Tibial nerve (tissue), 4 donors: ENCODE results near the gene ZBTB5. TPM values are rescaled to one million over a fixed set of nuclear protein-coding genes. Genes with fewer than 3 reads are reported as not detected.
"Not testable (repeated sequence)": the region's sequence is repeated elsewhere in the genome, so short reads cannot be mapped to it uniquely, and the experiment has no call there.

Experiments used
- DNase-seq, 2 donors: peaks; one replicate each; pipeline ENCODE4 v3.0.0-alpha.2; 2019; ENCODE audit warnings: low spot score in 2 of 2
- H3K27ac ChIP-seq, 4 donors: fragments of 200-600 bp; sonication (generic) in 3 of 4; one replicate each; pipeline ENCODE4 v1.5.1; 2017 to 2019; ENCODE audit warnings: mild to moderate bottlenecking in 1 of 4
- H3K27me3 ChIP-seq, 2 donors: fragments of 200-600 bp; sonication (generic) in 1 of 2; one replicate each; pipeline versions ENCODE4 v1.5.1 to v1.6.0; 2017 to 2019
- H3K36me3 ChIP-seq, 3 donors: fragments of 200-600 bp; sonication (generic); one replicate each; pipeline ENCODE4 v1.5.1; 2018 to 2019
- H3K4me1 ChIP-seq, 4 donors: fragments of 200-600 bp; sonication (generic) in 3 of 4; one replicate each; pipeline ENCODE4 v1.5.1; 2017 to 2019
- H3K4me3 ChIP-seq, 4 donors: fragments of 200-600 bp; sonication (generic) in 3 of 4; one replicate each; pipeline ENCODE4 v1.5.1; 2017 to 2019; ENCODE audit warnings: mild to moderate bottlenecking in 1 of 4, moderate library complexity in 1 of 4
- H3K9me3 ChIP-seq, 4 donors: fragments of 200-600 bp; sonication (generic) in 3 of 4; one replicate each; pipeline ENCODE4 v1.5.1; 2017 to 2019
- CTCF ChIP-seq, 5 experiments: fragments of 200-600 bp in 3 of 5; fragments of 450-650 bp in 2 of 5; sonication (generic) in 3 of 5; IDR thresholded peaks; one replicate each; pipeline ENCODE4 v1.5.1; 2016 to 2019; ENCODE audit warnings: antibody characterized with exemption in 5 of 5, mild to moderate bottlenecking in 3 of 5, moderate library complexity in 2 of 5
- EP300 ChIP-seq, 2 donors: sonication (generic); formaldehyde crosslinking; IDR thresholded peaks; one replicate each; pipeline ENCODE4 v1.6.1; 2017; ENCODE audit warnings: antibody characterized with exemption in 2 of 2, mild to moderate bottlenecking in 1 of 2
- POLR2A ChIP-seq, 2 donors: fragments of 450-650 bp; IDR thresholded peaks; one replicate each; pipeline ENCODE4 v1.6.1; 2017; ENCODE audit warnings: antibody characterized with exemption in 2 of 2, mild to moderate bottlenecking in 2 of 2, moderate library complexity in 2 of 2
- WGBS, 2 donors: methylation state at CpG; one replicate each; pipeline ENCODE4 v1.1.5; 2018; 5-methylcytosine and 5-hydroxymethylcytosine counted together
- total RNA-seq, 4 donors: library from RNA; depleted of rRNA; stranded (reverse); fragments of >200 nt; gene quantifications; one replicate each; pipeline ENCODE4 v1.1.0, GENCODE V29; 2016

The ZBTB5 gene
- 10 to 100 TPM in 3 of 4 donors, 1 to 10 TPM in 1; 9.6 to 15.1 (median 13.5) TPM for total RNA-seq

- DNase-seq: peak; percentile 99
- TF ChIP-seq EP300 (IDR thresholded peaks at IDR 0.05) (peak in 1 of 2 donors; percentile 78), POLR2A (IDR thresholded peaks at IDR 0.05) (peak; percentile 67 to 74), CTCF (IDR thresholded peaks at IDR 0.05) (peak in 2 of 5 experiments; percentile 46 to 66)
- H3K27ac ChIP-seq: peak within 1 kb of the TSS; percentile 97
- H3K27me3 ChIP-seq: no peaks in the 10 kb centered on the region
- H3K4me1 ChIP-seq: peaks cover 0 to 40% (median 23%) of the 10 kb centered on the region in 4 donors
- peak within 1 kb of the TSS; percentile 64 to 97 (median 80) for H3K4me3 ChIP-seq
- WGBS, 2 donors: 0% methylated on average over 36 to 37 of the region's 52 CpGs
- H3K36me3 ChIP-seq: no peaks in the 10 kb centered on the region
- no peaks in the 10 kb centered on the region for H3K9me3 ChIP-seq
Measured at GRCh38 chr9:37465249-37466036, at the start of gene ZBTB5. Gene ZBTB5, minus strand, starts transcription at chr9:37465450. Its CDS starts 22,899 bp downstream, at chr9:37442551.

- no peak for DNase-seq
- TF ChIP-seq CTCF (IDR thresholded peaks at IDR 0.05) (no peak), EP300 (IDR thresholded peaks at IDR 0.05) (no peak), POLR2A (IDR thresholded peaks at IDR 0.05) (no peak)
- no peak overlapping the region for H3K27ac ChIP-seq
- H3K9me3 ChIP-seq: no peaks in the 10 kb centered on the region
- no peaks in the 10 kb centered on the region for H3K27me3 ChIP-seq
- WGBS, 2 donors: 94 to 95% methylated on average over 7 of the region's 7 CpGs
- H3K36me3 ChIP-seq: peaks cover 0 to 91% (median 0%) of the 10 kb centered on the region in 3 donors
- no peaks in the 10 kb centered on the region for H3K4me1 ChIP-seq
- no peak overlapping the region for H3K4me3 ChIP-seq
Measured at GRCh38 chr9:37514999-37515398, 49.7 kb upstream of the ZBTB5 start.

GRCh38 chr9:37514415-37514814 is 49.2 kb upstream of the ZBTB5 start:
- not testable (repeated sequence) for H3K27ac ChIP-seq, DNase-seq, H3K27me3 ChIP-seq, H3K4me1 ChIP-seq, H3K9me3 ChIP-seq, H3K4me3 ChIP-seq
- peaks cover 0 to 86% (median 0%) of the 10 kb centered on the region in 3 donors for H3K36me3 ChIP-seq
- 97 to 99% methylated on average over 10 of the region's 10 CpGs for WGBS, 2 donors

- no peaks in the 10 kb centered on the region for H3K4me1 ChIP-seq
- H3K4me3 ChIP-seq: no peak overlapping the region
- no peaks in the 10 kb centered on the region for H3K27me3 ChIP-seq
- no peak for DNase-seq
- TF ChIP-seq EP300 (IDR thresholded peaks at IDR 0.05) (no peak), CTCF (IDR thresholded peaks at IDR 0.05) (no peak), POLR2A (IDR thresholded peaks at IDR 0.05) (no peak)
- H3K36me3 ChIP-seq: peaks cover 0 to 82% (median 0%) of the 10 kb centered on the region in 3 donors
- no peaks in the 10 kb centered on the region for H3K9me3 ChIP-seq
- no peak overlapping the region for H3K27ac ChIP-seq
- WGBS, 2 donors: 79 to 84% methylated on average over 10 to 12 of the region's 12 CpGs
Measured at GRCh38 chr9:37512437-37512836, 47.2 kb upstream of the ZBTB5 start.

- DNase-seq: no peak
- H3K36me3 ChIP-seq: peaks cover 0 to 78% (median 0%) of the 10 kb centered on the region in 3 donors
- H3K4me3 ChIP-seq: no peak overlapping the region
- H3K27me3 ChIP-seq: no peaks in the 10 kb centered on the region
- H3K27ac ChIP-seq: no peak overlapping the region
- no peaks in the 10 kb centered on the region for H3K4me1 ChIP-seq
- 78 to 84% methylated on average over 14 to 15 of the region's 15 CpGs for WGBS, 2 donors
- TF ChIP-seq EP300 (IDR thresholded peaks at IDR 0.05) (no peak), CTCF (IDR thresholded peaks at IDR 0.05) (no peak), POLR2A (IDR thresholded peaks at IDR 0.05) (no peak)
- H3K9me3 ChIP-seq: no peaks in the 10 kb centered on the region
Measured at GRCh38 chr9:37511016-37512010, 46.1 kb upstream of the ZBTB5 start.

- DNase-seq, H3K27ac ChIP-seq, H3K27me3 ChIP-seq, H3K9me3 ChIP-seq, H3K4me1 ChIP-seq, H3K4me3 ChIP-seq: not testable (repeated sequence)
- 82 to 86% methylated on average over 5 of the region's 5 CpGs for WGBS, 2 donors
- peaks cover 0 to 74% (median 0%) of the 10 kb centered on the region in 3 donors for H3K36me3 ChIP-seq
Measured at GRCh38 chr9:37510053-37510452, 44.8 kb upstream of the ZBTB5 start.
